Upper lobe of right lung (tissue), 1 donor: Measurements from ENCODE around the gene COL4A1. TPM values are rescaled to one million over a fixed set of nuclear protein-coding genes. Genes with fewer than 3 reads are reported as not detected.

Experiments used
- ATAC-seq: fragments of 200-7000 bp; cut with Tn5 transposase; one replicate; pipeline ENCODE4 v1.9.1; 2020; ENCODE audit warnings: mild to moderate bottlenecking, moderate library complexity
- DNase-seq: peaks from one replicate; pipeline ENCODE4 v3.0.0-alpha.2; 2020
- H3K27ac ChIP-seq: fragments of 200-600 bp; one replicate; pipeline ENCODE4 v1.8.0; 2022
- H3K27me3 ChIP-seq: fragments of 200-600 bp; one replicate; pipeline ENCODE4 v1.8.0; 2022; ENCODE audit warnings: mild to moderate bottlenecking
- H3K36me3 ChIP-seq: fragments of 200-600 bp; one replicate; pipeline ENCODE4 v1.8.0; 2022
- H3K4me1 ChIP-seq: fragments of 200-600 bp; one replicate; pipeline ENCODE4 v1.8.0; 2022
- H3K4me3 ChIP-seq: fragments of 200-600 bp; one replicate; pipeline ENCODE4 v1.8.0; 2022; ENCODE audit warnings: mild to moderate bottlenecking
- H3K9me3 ChIP-seq: fragments of 200-600 bp; one replicate; pipeline ENCODE4 v1.8.0; 2022
- intact Hi-C: fragments of 100-400 bp; cut with DNase I; formaldehyde crosslinking; loops from one replicate; pipeline ENCODE4 v1.11.0; 2022
- total RNA-seq: library from RNA; stranded (reverse); fragmentation: NEBNext Ultra II Directional; extraction: Animal tissue kit (Norgen Biotek cat#: 25700); gene quantifications from one replicate; pipeline ENCODE4 v1.2.1, GENCODE V29; 2021
- TF ChIP-seq, protein P1 (sequence below): fragments of 200-600 bp; IDR thresholded peaks from one replicate; pipeline ENCODE4 v1.8.0; 2022; ENCODE audit warnings: antibody characterized with exemption
- donor health status: DM: no; HTN: yes; CAD: no; lungs with severe emphysema.

The COL4A1 gene
- total RNA-seq, 1 donor from 2014 or later: 242 TPM

DNA sequence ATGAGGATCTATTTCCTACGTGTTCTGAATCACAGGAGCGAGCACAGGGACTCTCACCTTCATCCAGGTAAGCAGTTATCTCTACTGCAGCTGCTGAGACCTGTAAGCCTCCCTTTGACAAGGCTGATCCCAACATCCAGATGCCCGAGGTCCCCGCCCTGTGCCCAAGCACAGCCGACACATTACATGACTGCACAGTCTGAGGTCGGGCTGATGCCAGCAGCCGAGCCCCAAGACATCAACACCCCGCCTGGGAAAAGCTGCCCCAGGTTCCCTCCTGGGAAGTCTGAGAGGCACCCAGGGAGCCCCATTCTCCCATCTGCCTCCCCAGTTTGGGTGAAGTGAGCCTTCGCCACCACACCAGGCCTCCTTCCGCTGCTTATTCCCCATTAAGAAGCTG, 95.9 kb downstream of the COL4A1 start:
- ATAC-seq (no peak), DNase-seq (no peak)
- no peaks in the 10 kb centered on the region for H3K27me3 ChIP-seq
- H3K36me3 ChIP-seq: peaks cover 54% of the 10 kb centered on the region
- no peaks in the 10 kb centered on the region for H3K9me3 ChIP-seq
- H3K4me1 ChIP-seq: peaks cover 11% of the 10 kb centered on the region
- TF ChIP-seq, protein P1, sequence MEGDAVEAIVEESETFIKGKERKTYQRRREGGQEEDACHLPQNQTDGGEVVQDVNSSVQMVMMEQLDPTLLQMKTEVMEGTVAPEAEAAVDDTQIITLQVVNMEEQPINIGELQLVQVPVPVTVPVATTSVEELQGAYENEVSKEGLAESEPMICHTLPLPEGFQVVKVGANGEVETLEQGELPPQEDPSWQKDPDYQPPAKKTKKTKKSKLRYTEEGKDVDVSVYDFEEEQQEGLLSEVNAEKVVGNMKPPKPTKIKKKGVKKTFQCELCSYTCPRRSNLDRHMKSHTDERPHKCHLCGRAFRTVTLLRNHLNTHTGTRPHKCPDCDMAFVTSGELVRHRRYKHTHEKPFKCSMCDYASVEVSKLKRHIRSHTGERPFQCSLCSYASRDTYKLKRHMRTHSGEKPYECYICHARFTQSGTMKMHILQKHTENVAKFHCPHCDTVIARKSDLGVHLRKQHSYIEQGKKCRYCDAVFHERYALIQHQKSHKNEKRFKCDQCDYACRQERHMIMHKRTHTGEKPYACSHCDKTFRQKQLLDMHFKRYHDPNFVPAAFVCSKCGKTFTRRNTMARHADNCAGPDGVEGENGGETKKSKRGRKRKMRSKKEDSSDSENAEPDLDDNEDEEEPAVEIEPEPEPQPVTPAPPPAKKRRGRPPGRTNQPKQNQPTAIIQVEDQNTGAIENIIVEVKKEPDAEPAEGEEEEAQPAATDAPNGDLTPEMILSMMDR: no peak
- H3K27ac ChIP-seq: no peak overlapping the region
- no peak overlapping the region for H3K4me3 ChIP-seq
- intact Hi-C loops: loop anchor here (10.0 kb wide), 1 partner anchor 224 kb away; no protein-coding TSS in a partner anchor

DNA sequence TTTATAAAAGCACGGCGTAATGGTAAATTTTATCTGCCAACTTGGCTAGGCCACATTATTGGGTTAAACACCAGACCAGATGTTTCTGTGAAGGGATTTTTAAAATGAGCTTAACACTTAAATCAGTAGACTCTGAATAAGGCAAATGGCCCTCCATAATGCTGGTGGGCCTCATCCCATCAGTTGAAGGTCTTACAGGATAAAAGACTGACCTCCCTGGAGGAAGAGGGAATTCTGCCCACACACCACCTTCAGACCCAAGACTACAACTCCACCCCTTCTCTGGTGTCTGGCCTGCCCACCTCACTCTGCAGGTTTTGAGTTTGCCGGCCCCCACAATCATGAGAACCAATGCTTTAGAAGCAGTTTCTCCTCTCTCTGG, 96.4 kb downstream of the COL4A1 start:
- Histone ChIP-seq H3K9me3 (no peaks in the 10 kb centered on the region), H3K27ac (no peak overlapping the region), H3K4me3 (no peak overlapping the region), H3K4me1 (peaks cover 6% of the 10 kb centered on the region), H3K27me3 (no peaks in the 10 kb centered on the region), H3K36me3 (peaks cover 59% of the 10 kb centered on the region)
- ATAC-seq: no peak
- intact Hi-C loops: loop anchor here (10.0 kb wide), 1 partner anchor 224 kb away; no protein-coding TSS in a partner anchor
- DNase-seq: no peak
- TF ChIP-seq, protein P1: no peak

- Histone ChIP-seq H3K27me3 (no peaks in the 10 kb centered on the region), H3K4me1 (peaks cover under 1% of the 10 kb centered on the region), H3K4me3 (no peak overlapping the region), H3K9me3 (no peaks in the 10 kb centered on the region), H3K36me3 (peaks cover 64% of the 10 kb centered on the region), H3K27ac (no peak overlapping the region)
- ATAC-seq (no peak), DNase-seq (no peak)
- intact Hi-C loops: loop anchor here (10.0 kb wide), 1 partner anchor 225 kb away; no protein-coding TSS in a partner anchor
- TF ChIP-seq, protein P1: no peak
These were observed 96.9 kb downstream of the COL4A1 start for GRCh38 chr13:110209950-110210603.

- H3K36me3 ChIP-seq: peaks cover 73% of the 10 kb centered on the region
- H3K4me1 ChIP-seq: no peaks in the 10 kb centered on the region
- peak; percentile 41 for ATAC-seq
- DNase-seq: no peak
- no peaks in the 10 kb centered on the region for H3K27me3 ChIP-seq
- no peak overlapping the region for H3K27ac ChIP-seq
- TF ChIP-seq, protein P1: no peak
- H3K9me3 ChIP-seq: no peaks in the 10 kb centered on the region
- H3K4me3 ChIP-seq: no peak overlapping the region
- intact Hi-C loops: no loop called here
These were observed 98.8 kb downstream of the COL4A1 start for GRCh38 chr13:110208116-110208515.

- H3K36me3 ChIP-seq: peaks cover 76% of the 10 kb centered on the region
- no peak overlapping the region for H3K27ac ChIP-seq
- ATAC-seq (no peak), DNase-seq (no peak)
- H3K9me3 ChIP-seq: no peaks in the 10 kb centered on the region
- no peaks in the 10 kb centered on the region for H3K4me1 ChIP-seq
- intact Hi-C loops: no loop called here
- TF ChIP-seq, protein P1: no peak
- H3K27me3 ChIP-seq: no peaks in the 10 kb centered on the region
- H3K4me3 ChIP-seq: no peak overlapping the region
These were observed 100.0 kb downstream of the COL4A1 start for GRCh38 chr13:110206996-110207395.
